Kidney (tissue), 14 donors: ENCODE data around the gene PALM3. TPM values are rescaled to one million over a fixed set of nuclear protein-coding genes. Genes with fewer than 3 reads are reported as not detected.

Source experiments
- DNase-seq, 5 donors: peaks; one replicate each; pipeline ENCODE4 v3.0.0-alpha.2; 2013 to 2020
- FAIRE-seq: peaks from 2 replicates; lab custom pipeline; 2012; peaks lifted over from hg19 to GRCh38; lab: Jason Lieb, UNC
- H3K27ac ChIP-seq, 2 donors: one replicate each; pipeline ENCODE4 v1.7.0; 2013; ENCODE audit warnings: low read depth in 2 of 2, low read length in 2 of 2, inconsistent platforms in 1 of 2
- H3K27me3 ChIP-seq: one replicate; pipeline ENCODE4 v1.7.1; 2013; ENCODE audit warnings: low read length, inconsistent platforms; ENCODE audit not compliant: control insufficient read depth, insufficient read depth
- H3K36me3 ChIP-seq, 3 donors: one replicate each; pipeline versions ENCODE4 v1.7.0 to v1.7.1; 2013; ENCODE audit warnings: low read length in 3 of 3, control low read depth in 1 of 3, inconsistent platforms in 1 of 3; ENCODE audit not compliant: insufficient read depth in 3 of 3, control insufficient read depth in 2 of 3
- H3K4me1 ChIP-seq, 3 donors: one replicate each; pipeline versions ENCODE4 v1.7.0 to v1.7.1; 2013; ENCODE audit warnings: low read length in 3 of 3, inconsistent platforms in 1 of 3, low read depth in 1 of 3; ENCODE audit not compliant: control insufficient read depth in 2 of 3, insufficient read depth in 2 of 3
- H3K4me3 ChIP-seq, 3 donors: one replicate each; pipeline versions ENCODE4 v1.7.0 to v1.8.1; 2013; ENCODE audit warnings: low read length in 3 of 3, control low read depth in 1 of 3, inconsistent platforms in 1 of 3
- H3K9ac ChIP-seq, 3 donors: one replicate each; pipeline versions ENCODE4 v1.7.0 to v1.7.1; 2013; ENCODE audit warnings: low read length in 3 of 3, control low read depth in 1 of 3, inconsistent platforms in 1 of 3
- H3K9me3 ChIP-seq, 3 donors: one replicate each; pipeline versions ENCODE4 v1.7.0 to v1.7.1; 2013; ENCODE audit warnings: low read length in 3 of 3, control low read depth in 1 of 3, inconsistent platforms in 1 of 3; ENCODE audit not compliant: control insufficient read depth in 2 of 3, insufficient read depth in 1 of 3
- CTCF ChIP-seq: IDR thresholded peaks from 3 replicates; pipeline ENCODE4 v1.5.1; 2012; ENCODE audit warnings: mild to moderate bottlenecking, moderate library complexity, borderline replicate concordance; ENCODE audit not compliant: insufficient read depth; ENCODE audit errors: extremely low read depth
- intact Hi-C: fragments of 100-400 bp; cut with DNase I; formaldehyde crosslinking; loops from one replicate; pipeline ENCODE4 v1.11.1; 2022
- polyA plus RNA-seq: library from polyadenylated mRNA; stranded (reverse); fragments of 350-450 nt; fragmentation: Illumina TruSeq; extraction: RNeasy Lipid Tissue Mini Kit (QIAGEN cat#74804); gene quantifications from one replicate; pipeline ENCODE4 v1.2.3, GENCODE V29; 2014; ENCODE audit warnings: low read depth, low replicate concordance; ENCODE audit not compliant: insufficient read depth
- total RNA-seq: library from RNA; stranded (reverse); fragmentation: NEBNext Ultra II Directional; extraction: Animal tissue kit (Norgen Biotek cat#: 25700); gene quantifications from one replicate; pipeline ENCODE4 v1.2.1, GENCODE V29; 2021
- donor health status: control.
- donor health status: control.
- donor health status: control.
- donor health status: control.
- donor health status: control.
- donor health status: DM: yes; HTN: yes; CAD: no.
- donor health status: Normal renal cell carcinoma (clear cell type).

The PALM3 gene
- total and polyA plus RNA-seq, 2 donors from 2014 or later = 19.4 to 45.8 TPM

- intact Hi-C loops = loop anchor here (10.0 kb wide), 1 partner anchor 170 kb away; no protein-coding TSS in a partner anchor
- Histone ChIP-seq H3K27ac (no peak overlapping the region), H3K4me1 (peaks cover 0 to 7% (median 6%) of the 10 kb centered on the region in 3 donors), H3K9me3 (no peaks in the 10 kb centered on the region), H3K9ac (no peak overlapping the region), H3K27me3 (no peaks in the 10 kb centered on the region), H3K36me3 (no peaks in the 10 kb centered on the region), H3K4me3 (no peak overlapping the region)
- FAIRE-seq (no peak), DNase-seq (no peak)
- no peak for TF ChIP-seq CTCF
These were observed 7.2 kb downstream of the PALM3 start for GRCh38 chr19:14054721-14055120.

GRCh38 chr19:14054099-14054498, 7.8 kb downstream of the PALM3 start:
- Histone ChIP-seq H3K27ac (no peak overlapping the region), H3K9ac (no peak overlapping the region), H3K4me1 (peaks cover 0 to 7% (median 6%) of the 10 kb centered on the region in 3 donors), H3K27me3 (no peaks in the 10 kb centered on the region), H3K36me3 (no peaks in the 10 kb centered on the region), H3K4me3 (no peak overlapping the region), H3K9me3 (no peaks in the 10 kb centered on the region)
- intact Hi-C loops = loop anchor here (10.0 kb wide), 1 partner anchor 169 kb away; no protein-coding TSS in a partner anchor
- no peak for DNase-seq
- no peak for TF ChIP-seq CTCF
- no peak for FAIRE-seq

- H3K9ac ChIP-seq = no peak overlapping the region
- peaks cover 0 to 3% (median 0%) of the 10 kb centered on the region in 3 donors for H3K9me3 ChIP-seq
- intact Hi-C loops = loop anchor here (10.0 kb wide), 1 partner anchor 169 kb away; no protein-coding TSS in a partner anchor
- no peak overlapping the region for H3K27ac ChIP-seq
- DNase-seq (no peak), FAIRE-seq (no peak)
- no peak overlapping the region for H3K4me3 ChIP-seq
- no peak for TF ChIP-seq CTCF
- H3K27me3 ChIP-seq = no peaks in the 10 kb centered on the region
- H3K36me3 ChIP-seq = no peaks in the 10 kb centered on the region
- peaks cover 0 to 7% (median 3%) of the 10 kb centered on the region in 3 donors for H3K4me1 ChIP-seq
These were observed 8.4 kb downstream of the PALM3 start for GRCh38 chr19:14053500-14053899.

- Histone ChIP-seq H3K27ac (no peak overlapping the region), H3K4me1 (peaks cover 0 to 3% (median 0%) of the 10 kb centered on the region in 3 donors), H3K4me3 (no peak overlapping the region), H3K9ac (no peak overlapping the region), H3K9me3 (peaks cover 0 to 5% (median 0%) of the 10 kb centered on the region in 3 donors), H3K27me3 (no peaks in the 10 kb centered on the region), H3K36me3 (no peaks in the 10 kb centered on the region)
- DNase-seq (no peak), FAIRE-seq (no peak)
- TF ChIP-seq CTCF = no peak
- intact Hi-C loops = loop anchor here (10.0 kb wide), 1 partner anchor 168 kb away; no protein-coding TSS in a partner anchor
These were observed 8.8 kb downstream of the PALM3 start for GRCh38 chr19:14053032-14053431.
